Stomach (tissue), 9 donors: ENCODE measurements around the gene HOXD3. TPM values are rescaled to one million over a fixed set of nuclear protein-coding genes. Genes with fewer than 3 reads are reported as not detected.

Experiments
- DNase-seq, 2 donors: peaks; one replicate each; pipeline versions ENCODE4 v3.0.0 to v3.0.0-alpha.2; 2013 to 2019
- H3K27ac ChIP-seq, 5 donors: fragments of 200-600 bp in 4 of 5; sonication (generic) in 4 of 5; one replicate each; pipeline ENCODE4 v1.5.1; 2013 to 2019; ENCODE audit warnings: mild to moderate bottlenecking in 1 of 5, moderate library complexity in 1 of 5
- H3K27me3 ChIP-seq, 3 donors: fragments of 200-600 bp; sonication (generic); one replicate each; pipeline ENCODE4 v1.5.1; 2017 to 2019; ENCODE audit warnings: mixed run types in 1 of 3
- H3K36me3 ChIP-seq, 4 donors: fragments of 200-600 bp; sonication (generic); 1 replicate in 3 of 4; 2 replicates in 1 of 4; pipeline ENCODE4 v1.5.1; 2016 to 2019
- H3K4me1 ChIP-seq, 4 donors: fragments of 200-600 bp; sonication (generic); one replicate each; pipeline ENCODE4 v1.5.1; 2016 to 2019
- H3K4me3 ChIP-seq, 4 donors: fragments of 200-600 bp; sonication (generic) in 3 of 4; one replicate each; pipeline ENCODE4 v1.5.1; 2016 to 2019; ENCODE audit warnings: mild to moderate bottlenecking in 1 of 4
- H3K9me3 ChIP-seq, 4 donors: fragments of 200-600 bp; sonication (generic); one replicate each; pipeline ENCODE4 v1.5.1; 2016 to 2019
- EP300 ChIP-seq: sonication (generic); formaldehyde crosslinking; IDR thresholded peaks from one replicate; pipeline ENCODE4 v1.6.1; 2017; ENCODE audit warnings: antibody characterized with exemption
- POLR2A ChIP-seq, 4 donors: fragments of 450-650 bp; IDR thresholded peaks; one replicate each; pipeline ENCODE4 v1.6.1; 2016; ENCODE audit warnings: antibody characterized with exemption in 4 of 4, control low read depth in 2 of 4, mild to moderate bottlenecking in 1 of 4, moderate library complexity in 1 of 4
- POLR2AphosphoS5 ChIP-seq, 3 donors: sonication (generic); formaldehyde crosslinking; IDR thresholded peaks; one replicate each; pipeline ENCODE4 v1.6.1; 2016; ENCODE audit warnings: antibody characterized with exemption in 3 of 3
- WGBS, 5 donors: extraction: QIAGEN DNeasy Blood & Tissue Kit in 3 of 5; methylation state at CpG; one replicate each; pipeline versions ENCODE4 v1.1.5 to v1.1.7; 2013 to 2018; 5-methylcytosine and 5-hydroxymethylcytosine counted together
- intact Hi-C: fragments of 100-400 bp; cut with DNase I; formaldehyde crosslinking; loops from one replicate; pipeline ENCODE4 v1.15.1; 2023; ENCODE audit warnings: low total_unique reads
- polyA plus RNA-seq, 3 donors: library from polyadenylated mRNA; stranded (reverse); fragments of 200-250 nt; gene quantifications; one replicate each; pipeline ENCODE4 v1.2.3, GENCODE V29; 2013
- total RNA-seq, 5 donors: library from RNA; depleted of rRNA; stranded (reverse); fragments of >200 nt; gene quantifications; one replicate each; pipeline versions ENCODE4 v1.1.0 to v1.2.3, GENCODE V29; 2014 to 2016
- TF ChIP-seq, protein P1 (sequence below), 7 experiments: fragments of 450-650 bp in 4 of 7; fragments of 200-600 bp in 3 of 7; sonication (generic) in 3 of 7; IDR thresholded peaks; one replicate each; pipeline ENCODE4 v1.5.1; 2016 to 2019; ENCODE audit warnings: antibody characterized with exemption in 7 of 7, control low read depth in 2 of 7, mild to moderate bottlenecking in 1 of 7
- donor health status: healthy with polysubstance abuse.
- donor health status: Bipolar disorder and iron deficiency.
- donor health status: healthy.

HOXD3 gene
- total and polyA plus RNA-seq, 8 donors: 0.44 to 11.0 (median 2.0) TPM; not detected in 2

DNA sequence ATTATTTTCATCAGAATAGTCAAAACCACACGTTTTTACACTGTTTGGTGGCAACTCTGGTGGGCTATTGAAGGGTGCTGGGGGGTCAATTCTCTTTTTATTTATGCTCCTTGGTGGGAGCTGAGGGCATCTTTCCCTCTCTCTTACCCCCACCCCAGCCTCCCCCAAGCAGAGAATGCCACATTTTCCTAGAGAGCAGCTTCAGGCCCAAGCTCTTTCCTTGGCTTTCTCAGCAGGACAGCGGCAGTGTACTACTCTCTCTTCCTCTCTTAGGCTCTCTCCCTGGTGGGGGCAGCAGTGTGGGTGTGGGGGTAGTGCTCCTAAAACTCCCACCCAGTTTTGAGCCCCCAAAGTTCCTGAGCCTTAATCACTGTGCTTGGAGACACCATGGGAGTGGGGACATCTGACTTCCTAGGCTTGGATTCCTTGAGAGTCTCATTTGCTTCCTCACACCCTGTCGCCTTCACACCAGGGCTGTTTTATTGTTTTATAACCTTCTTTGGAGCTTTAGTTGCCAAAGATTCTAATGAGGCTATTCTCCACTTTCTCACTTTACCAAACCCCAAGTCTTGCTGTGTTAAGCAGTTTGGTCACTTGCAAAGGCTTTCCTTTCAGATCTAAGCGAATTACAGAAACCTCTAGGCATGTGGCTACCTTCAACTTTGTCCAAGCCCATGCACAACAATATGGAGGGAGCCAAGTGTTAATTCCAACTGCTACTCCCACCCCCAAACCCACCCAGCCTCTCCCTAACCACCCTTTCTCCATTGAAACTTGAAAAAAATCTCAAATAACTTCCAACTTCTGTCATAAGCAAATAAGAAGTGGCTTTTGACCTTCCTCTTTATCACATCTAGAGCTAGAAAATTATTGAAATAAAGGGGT, 11.8 kb upstream of the HOXD3 start:
- Histone ChIP-seq H3K4me3 (no peak overlapping the region), H3K27me3 (peaks cover 7 to 99% (median 84%) of the 10 kb centered on the region in 3 donors), H3K9me3 (no peaks in the 10 kb centered on the region), H3K27ac (no peak overlapping the region), H3K4me1 (peaks cover 1 to 16% (median 7%) of the 10 kb centered on the region in 4 donors), H3K36me3 (no peaks in the 10 kb centered on the region)
- intact Hi-C loops: no loop called here
- TF ChIP-seq EP300: no peak
- TF ChIP-seq, protein P1, sequence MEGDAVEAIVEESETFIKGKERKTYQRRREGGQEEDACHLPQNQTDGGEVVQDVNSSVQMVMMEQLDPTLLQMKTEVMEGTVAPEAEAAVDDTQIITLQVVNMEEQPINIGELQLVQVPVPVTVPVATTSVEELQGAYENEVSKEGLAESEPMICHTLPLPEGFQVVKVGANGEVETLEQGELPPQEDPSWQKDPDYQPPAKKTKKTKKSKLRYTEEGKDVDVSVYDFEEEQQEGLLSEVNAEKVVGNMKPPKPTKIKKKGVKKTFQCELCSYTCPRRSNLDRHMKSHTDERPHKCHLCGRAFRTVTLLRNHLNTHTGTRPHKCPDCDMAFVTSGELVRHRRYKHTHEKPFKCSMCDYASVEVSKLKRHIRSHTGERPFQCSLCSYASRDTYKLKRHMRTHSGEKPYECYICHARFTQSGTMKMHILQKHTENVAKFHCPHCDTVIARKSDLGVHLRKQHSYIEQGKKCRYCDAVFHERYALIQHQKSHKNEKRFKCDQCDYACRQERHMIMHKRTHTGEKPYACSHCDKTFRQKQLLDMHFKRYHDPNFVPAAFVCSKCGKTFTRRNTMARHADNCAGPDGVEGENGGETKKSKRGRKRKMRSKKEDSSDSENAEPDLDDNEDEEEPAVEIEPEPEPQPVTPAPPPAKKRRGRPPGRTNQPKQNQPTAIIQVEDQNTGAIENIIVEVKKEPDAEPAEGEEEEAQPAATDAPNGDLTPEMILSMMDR (IDR thresholded peaks at IDR 0.05): no peak
- no peak for TF ChIP-seq POLR2A (IDR thresholded peaks at IDR 0.05)
- no peak for TF ChIP-seq POLR2AphosphoS5 (IDR thresholded peaks at IDR 0.05)
- WGBS, 5 donors: 26 to 40% (median 35%) methylated on average over 4 of the region's 4 CpGs
- peak in 1 of 2 donors; percentile 9 for DNase-seq

DNA sequence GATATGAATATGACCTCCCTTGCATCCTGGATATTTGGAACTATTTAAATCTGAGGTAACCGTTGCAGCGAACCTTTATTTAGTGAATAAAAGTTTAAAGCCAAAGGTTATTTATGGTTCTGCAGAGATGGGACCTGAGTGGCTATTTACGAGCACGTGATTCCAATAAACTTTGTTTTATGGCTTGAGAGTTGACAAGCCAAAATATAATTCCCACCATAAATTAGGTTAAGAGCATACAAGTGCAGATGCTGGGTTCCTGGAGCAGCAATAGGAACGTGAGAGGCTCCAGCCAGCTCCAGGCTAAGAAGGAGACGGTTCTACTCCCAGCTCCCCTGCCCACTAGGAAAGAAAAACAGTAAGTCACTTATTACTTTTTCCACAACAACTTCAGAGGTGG, 11.0 kb upstream of the HOXD3 start:
- peaks cover 10 to 99% (median 84%) of the 10 kb centered on the region in 3 donors for H3K27me3 ChIP-seq
- H3K36me3 ChIP-seq: no peaks in the 10 kb centered on the region
- TF ChIP-seq, protein P1 (IDR thresholded peaks at IDR 0.05): no peak
- TF ChIP-seq POLR2A (IDR thresholded peaks at IDR 0.05) (no peak), EP300 (no peak), POLR2AphosphoS5 (IDR thresholded peaks at IDR 0.05) (no peak)
- WGBS, 5 donors: 24 to 39% (median 29%) methylated on average over 6 of the region's 6 CpGs
- peak in 1 of 2 donors; percentile 9 for DNase-seq
- no peak overlapping the region for H3K4me3 ChIP-seq
- H3K9me3 ChIP-seq: no peaks in the 10 kb centered on the region
- H3K4me1 ChIP-seq: peaks cover 0 to 8% (median 0%) of the 10 kb centered on the region in 4 donors
- intact Hi-C loops: no loop called here
- H3K27ac ChIP-seq: no peak overlapping the region

DNA sequence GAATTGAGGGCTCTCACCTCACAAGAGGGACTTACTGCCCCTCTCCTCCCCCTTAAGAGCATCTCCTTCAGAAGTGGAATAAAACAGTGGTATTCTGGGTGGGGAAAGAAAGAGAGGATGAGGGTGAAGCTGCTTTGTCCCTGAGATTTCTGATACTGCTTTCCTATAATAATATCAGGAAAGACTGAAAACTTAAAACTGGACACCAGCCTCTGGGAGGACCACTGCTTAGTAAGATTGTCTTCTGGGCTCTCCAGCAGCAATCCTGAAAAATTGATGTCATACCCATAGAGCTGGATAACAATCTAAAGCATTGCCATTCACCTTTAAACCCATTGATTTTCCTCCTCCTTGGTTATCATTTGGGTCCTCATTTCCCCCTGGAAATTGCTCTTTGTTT, 10.5 kb upstream of the HOXD3 start:
- no peak for DNase-seq
- no peak for TF ChIP-seq POLR2A (IDR thresholded peaks at IDR 0.05)
- TF ChIP-seq, protein P1 (IDR thresholded peaks at IDR 0.05): no peak
- no peak for TF ChIP-seq POLR2AphosphoS5 (IDR thresholded peaks at IDR 0.05)
- no peak for TF ChIP-seq EP300
- Histone ChIP-seq H3K27me3 (peaks cover 14 to 99% (median 88%) of the 10 kb centered on the region in 3 donors), H3K4me1 (peaks cover 0 to 11% (median 1%) of the 10 kb centered on the region in 4 donors), H3K36me3 (no peaks in the 10 kb centered on the region), H3K9me3 (no peaks in the 10 kb centered on the region), H3K4me3 (no peak overlapping the region), H3K27ac (no peak overlapping the region)
- intact Hi-C loops: no loop called here

DNA sequence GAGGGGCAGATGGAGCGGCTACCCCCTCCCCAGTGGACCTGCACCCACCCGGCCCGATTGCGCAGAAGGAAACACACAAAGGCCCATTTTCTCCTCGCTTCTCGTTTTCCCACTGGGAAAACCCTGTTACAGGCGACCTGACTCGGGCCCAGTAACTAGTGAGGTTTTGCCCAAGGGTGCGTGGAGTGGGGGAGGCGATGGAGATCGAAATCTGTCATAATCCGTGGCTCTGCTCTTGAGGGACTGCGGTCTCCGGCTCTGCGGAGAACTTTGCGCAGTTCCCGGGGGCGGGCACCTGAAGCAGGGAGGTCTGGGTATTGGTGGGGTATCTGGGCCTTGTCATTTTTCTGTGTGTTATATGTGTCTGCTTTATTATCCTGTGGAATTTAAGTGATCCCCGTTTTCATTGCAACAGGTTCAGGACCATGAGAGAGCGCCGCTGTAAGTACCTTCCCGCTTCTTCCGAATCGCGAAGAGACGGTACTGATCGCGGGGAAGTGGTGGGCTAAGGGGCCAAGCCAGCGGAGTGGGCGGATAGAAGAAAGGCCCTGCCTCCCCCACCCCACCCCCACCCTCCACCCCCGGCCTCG, 9.8 kb upstream of the HOXD3 start:
- Histone ChIP-seq H3K4me3 (no peak overlapping the region), H3K27ac (no peak overlapping the region), H3K4me1 (peaks cover 0 to 17% (median 5%) of the 10 kb centered on the region in 4 donors), H3K27me3 (peaks cover 20 to 99% (median 90%) of the 10 kb centered on the region in 3 donors), H3K36me3 (no peaks in the 10 kb centered on the region), H3K9me3 (no peaks in the 10 kb centered on the region)
- WGBS, 5 donors: 15 to 25% (median 23%) methylated on average over 31 to 32 of the region's 32 CpGs
- DNase-seq: peak in 1 of 2 donors; percentile 13
- intact Hi-C loops: no loop called here
- TF ChIP-seq EP300 (no peak), POLR2AphosphoS5 (IDR thresholded peaks at IDR 0.05) (no peak), POLR2A (IDR thresholded peaks at IDR 0.05) (no peak)
- TF ChIP-seq, protein P1 (IDR thresholded peaks at IDR 0.05): no peak
